ENCODE data around the gene ANK2. TPM values are rescaled to one million over a fixed set of nuclear protein-coding genes. Genes with fewer than 3 reads are reported as not detected.

ANK2 gene
- polyA plus RNA-seq, 1 donor (not counting 4 experiments of a cell fraction or from before 2014, with no cell fraction given): 0.22 TPM

- no peak for DNase-seq (ENCODE audit: low read depth, low spot score)
- Histone ChIP-seq H2AFZ (ENCODE audit: control insufficient read depth, low read length) (no peak overlapping the region), H3K27ac (ENCODE audit: control insufficient read depth, insufficient read depth, low read length) (no peak overlapping the region), H3K4me2 (ENCODE audit: control insufficient read depth, extremely low read depth, insufficient read depth, low read depth, low read length) (no peak overlapping the region), H3K9me1 (ENCODE audit: control insufficient read depth, extremely low read depth, insufficient read depth, low read length) (no peaks in the 10 kb centered on the region), H3K27me3 (ENCODE audit: control insufficient read depth, extremely low read depth, insufficient read depth, low read length) (no peaks in the 10 kb centered on the region), H3K36me3 (ENCODE audit: control insufficient read depth in 2 of 2, extremely low read depth in 1 of 2, insufficient read depth in 2 of 2, low read length in 2 of 2) (no peaks in the 10 kb centered on the region), H3K4me1 (ENCODE audit: control insufficient read depth, extremely low read depth, insufficient read depth, low read length) (no peaks in the 10 kb centered on the region), H3K79me2 (ENCODE audit: control insufficient read depth, insufficient read depth, low read length) (no peaks in the 10 kb centered on the region), H3K9ac (ENCODE audit: control insufficient read depth, extremely low read depth, insufficient read depth, low read length) (no peak overlapping the region), H3K9me3 (ENCODE audit: control insufficient read depth, low read depth, low read length) (no peaks in the 10 kb centered on the region), H4K20me1 (ENCODE audit: control insufficient read depth, extremely low read depth, insufficient read depth, low read length) (no peaks in the 10 kb centered on the region), H3K4me3 (ENCODE audit: control insufficient read depth in 2 of 3, extremely low read depth in 1 of 3, insufficient read depth in 2 of 3, low read depth in 1 of 3, low read length in 3 of 3) (no peak overlapping the region)
- TF ChIP-seq EZH2 (IDR thresholded peaks at IDR 0.05; ENCODE audit: low read length): no peak
- TF ChIP-seq, protein P1, sequence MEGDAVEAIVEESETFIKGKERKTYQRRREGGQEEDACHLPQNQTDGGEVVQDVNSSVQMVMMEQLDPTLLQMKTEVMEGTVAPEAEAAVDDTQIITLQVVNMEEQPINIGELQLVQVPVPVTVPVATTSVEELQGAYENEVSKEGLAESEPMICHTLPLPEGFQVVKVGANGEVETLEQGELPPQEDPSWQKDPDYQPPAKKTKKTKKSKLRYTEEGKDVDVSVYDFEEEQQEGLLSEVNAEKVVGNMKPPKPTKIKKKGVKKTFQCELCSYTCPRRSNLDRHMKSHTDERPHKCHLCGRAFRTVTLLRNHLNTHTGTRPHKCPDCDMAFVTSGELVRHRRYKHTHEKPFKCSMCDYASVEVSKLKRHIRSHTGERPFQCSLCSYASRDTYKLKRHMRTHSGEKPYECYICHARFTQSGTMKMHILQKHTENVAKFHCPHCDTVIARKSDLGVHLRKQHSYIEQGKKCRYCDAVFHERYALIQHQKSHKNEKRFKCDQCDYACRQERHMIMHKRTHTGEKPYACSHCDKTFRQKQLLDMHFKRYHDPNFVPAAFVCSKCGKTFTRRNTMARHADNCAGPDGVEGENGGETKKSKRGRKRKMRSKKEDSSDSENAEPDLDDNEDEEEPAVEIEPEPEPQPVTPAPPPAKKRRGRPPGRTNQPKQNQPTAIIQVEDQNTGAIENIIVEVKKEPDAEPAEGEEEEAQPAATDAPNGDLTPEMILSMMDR (optimal IDR thresholded peaks at IDR 0.05 in 1 of 3, IDR thresholded peaks at IDR 0.05 in 1 of 3, conservative IDR thresholded peaks at IDR 0.05 in 1 of 3; ENCODE audit: extremely low read depth in 1 of 3, insufficient read depth in 2 of 3, low read length in 3 of 3): no peak
- dilution Hi-C loops (cut with MboI; ENCODE audit: extremely low pct_ligation_motif_present, low sequenced_read_pairs): no loop called here
- FAIRE-seq: no peak
Observed at GRCh38 chr4:113173793-113174264, 124.4 kb downstream of the ANK2 start.

- H3K4me2 ChIP-seq (ENCODE audit: control insufficient read depth, extremely low read depth, insufficient read depth, low read depth, low read length): no peak overlapping the region
- H3K36me3 ChIP-seq (ENCODE audit: control insufficient read depth in 2 of 2, extremely low read depth in 1 of 2, insufficient read depth in 2 of 2, low read length in 2 of 2): no peaks in the 10 kb centered on the region
- no peaks in the 10 kb centered on the region for H3K4me1 ChIP-seq (ENCODE audit: control insufficient read depth, extremely low read depth, insufficient read depth, low read length)
- no peaks in the 10 kb centered on the region for H3K9me3 ChIP-seq (ENCODE audit: control insufficient read depth, low read depth, low read length)
- no peak overlapping the region for H3K4me3 ChIP-seq (ENCODE audit: control insufficient read depth in 2 of 3, extremely low read depth in 1 of 3, insufficient read depth in 2 of 3, low read depth in 1 of 3, low read length in 3 of 3)
- no peak overlapping the region for H3K9ac ChIP-seq (ENCODE audit: control insufficient read depth, extremely low read depth, insufficient read depth, low read length)
- no peak for FAIRE-seq
- no peaks in the 10 kb centered on the region for H4K20me1 ChIP-seq (ENCODE audit: control insufficient read depth, extremely low read depth, insufficient read depth, low read length)
- H3K9me1 ChIP-seq (ENCODE audit: control insufficient read depth, extremely low read depth, insufficient read depth, low read length): no peaks in the 10 kb centered on the region
- no peaks in the 10 kb centered on the region for H3K27me3 ChIP-seq (ENCODE audit: control insufficient read depth, extremely low read depth, insufficient read depth, low read length)
- no peak overlapping the region for H2AFZ ChIP-seq (ENCODE audit: control insufficient read depth, low read length)
- DNase-seq (ENCODE audit: low read depth, low spot score): no peak
- no peak overlapping the region for H3K27ac ChIP-seq (ENCODE audit: control insufficient read depth, insufficient read depth, low read length)
- H3K79me2 ChIP-seq (ENCODE audit: control insufficient read depth, insufficient read depth, low read length): no peaks in the 10 kb centered on the region
- dilution Hi-C loops (cut with MboI; ENCODE audit: extremely low pct_ligation_motif_present, low sequenced_read_pairs): no loop called here
- no peak for TF ChIP-seq EZH2 (IDR thresholded peaks at IDR 0.05; ENCODE audit: low read length)
- TF ChIP-seq, protein P1 (optimal IDR thresholded peaks at IDR 0.05 in 1 of 3, IDR thresholded peaks at IDR 0.05 in 1 of 3, conservative IDR thresholded peaks at IDR 0.05 in 1 of 3; ENCODE audit: extremely low read depth in 1 of 3, insufficient read depth in 2 of 3, low read length in 3 of 3): no peak
Observed at GRCh38 chr4:113179091-113179490, 129.6 kb downstream of the ANK2 start.
